EH (cell line): Measurements from ENCODE around the gene ARMC8.
"Not testable (repeated sequence)": the region's sequence is repeated elsewhere in the genome, so short reads cannot be mapped to it uniquely, and the experiment has no call there.

ENCODE experiments used
- DNase-seq: peaks from one replicate; pipeline ENCODE4 v3.0.0-alpha.2; 2015; ENCODE audit warnings: low read depth

The ARMC8 gene

GRCh38 chr3:138187296-138188012, at the start of gene ARMC8:
Gene ARMC8, plus strand, starts transcription at chr3:138187301. Its CDS starts 254 bp downstream, at chr3:138187555.
- DNase-seq = peak; percentile 57

GRCh38 chr3:138137861-138138260, 49.2 kb upstream of the ARMC8 start:
- DNase-seq = no peak

GRCh38 chr3:138139691-138140090, 47.4 kb upstream of the ARMC8 start:
- no peak for DNase-seq

GRCh38 chr3:138140940-138141339, 46.2 kb upstream of the ARMC8 start:
- peak; percentile 25 for DNase-seq

GRCh38 chr3:138142181-138142580, 44.9 kb upstream of the ARMC8 start:
- DNase-seq = not testable (repeated sequence)

- no peak for DNase-seq
Observed at GRCh38 chr3:138148503-138148902, 38.6 kb upstream of the ARMC8 start.

GRCh38 chr3:138154534-138154933, 32.6 kb upstream of the ARMC8 start:
- no peak for DNase-seq

GRCh38 chr3:138157743-138158142, 29.4 kb upstream of the ARMC8 start:
- no peak for DNase-seq

- no peak for DNase-seq
Observed at GRCh38 chr3:138165061-138165460, 22.0 kb upstream of the ARMC8 start.

GRCh38 chr3:138172625-138173024, 14.5 kb upstream of the ARMC8 start:
- no peak for DNase-seq

- DNase-seq = peak; percentile 4
Observed at GRCh38 chr3:138173769-138174420, 13.2 kb upstream of the ARMC8 start.

- peak; percentile 86 for DNase-seq
Observed at GRCh38 chr3:138174421-138175131, 12.5 kb upstream of the ARMC8 start, which contains the start of gene DBR1. Gene DBR1, minus strand, starts transcription at chr3:138174921. Its CDS starts 126 bp downstream, at chr3:138174795.

GRCh38 chr3:138180375-138181029, 6.6 kb upstream of the ARMC8 start:
- DNase-seq = peak; percentile 45

- DNase-seq = peak; percentile 22
Observed at GRCh38 chr3:138184994-138185393, 2.1 kb upstream of the ARMC8 start.

GRCh38 chr3:138186221-138186620, 880 bp upstream of the ARMC8 start:
- no peak for DNase-seq

GRCh38 chr3:138186803-138187295, 252 bp upstream of the ARMC8 start:
- peak; percentile 89 for DNase-seq

- peak; percentile 63 for DNase-seq
Observed at GRCh38 chr3:138188013-138188730, 1.1 kb downstream of the ARMC8 start.

GRCh38 chr3:138195481-138195880, 8.4 kb downstream of the ARMC8 start:
- DNase-seq = no peak

GRCh38 chr3:138196023-138196422, 8.9 kb downstream of the ARMC8 start:
- DNase-seq = no peak

GRCh38 chr3:138197058-138197457, 10.0 kb downstream of the ARMC8 start:
- peak; percentile 53 for DNase-seq

GRCh38 chr3:138197524-138197923, 10.4 kb downstream of the ARMC8 start:
- no peak for DNase-seq
